Stimulated activated CD8-positive, alpha-beta memory T cell treated with anti-CD3 and anti-CD28 coated beads, Interleukin-4, amount 100 ng/mL, for 1 hour (primary cell): Measurements from ENCODE around the gene TMEM54.

Experiments
- DNase-seq, 2 donors: peaks; one replicate each; pipeline ENCODE4 v3.0.0-alpha.2; 2020; ENCODE audit warnings: low read depth in 2 of 2, low spot score in 1 of 2

Gene TMEM54, protein sequence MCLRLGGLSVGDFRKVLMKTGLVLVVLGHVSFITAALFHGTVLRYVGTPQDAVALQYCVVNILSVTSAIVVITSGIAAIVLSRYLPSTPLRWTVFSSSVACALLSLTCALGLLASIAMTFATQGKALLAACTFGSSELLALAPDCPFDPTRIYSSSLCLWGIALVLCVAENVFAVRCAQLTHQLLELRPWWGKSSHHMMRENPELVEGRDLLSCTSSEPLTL

DNA sequence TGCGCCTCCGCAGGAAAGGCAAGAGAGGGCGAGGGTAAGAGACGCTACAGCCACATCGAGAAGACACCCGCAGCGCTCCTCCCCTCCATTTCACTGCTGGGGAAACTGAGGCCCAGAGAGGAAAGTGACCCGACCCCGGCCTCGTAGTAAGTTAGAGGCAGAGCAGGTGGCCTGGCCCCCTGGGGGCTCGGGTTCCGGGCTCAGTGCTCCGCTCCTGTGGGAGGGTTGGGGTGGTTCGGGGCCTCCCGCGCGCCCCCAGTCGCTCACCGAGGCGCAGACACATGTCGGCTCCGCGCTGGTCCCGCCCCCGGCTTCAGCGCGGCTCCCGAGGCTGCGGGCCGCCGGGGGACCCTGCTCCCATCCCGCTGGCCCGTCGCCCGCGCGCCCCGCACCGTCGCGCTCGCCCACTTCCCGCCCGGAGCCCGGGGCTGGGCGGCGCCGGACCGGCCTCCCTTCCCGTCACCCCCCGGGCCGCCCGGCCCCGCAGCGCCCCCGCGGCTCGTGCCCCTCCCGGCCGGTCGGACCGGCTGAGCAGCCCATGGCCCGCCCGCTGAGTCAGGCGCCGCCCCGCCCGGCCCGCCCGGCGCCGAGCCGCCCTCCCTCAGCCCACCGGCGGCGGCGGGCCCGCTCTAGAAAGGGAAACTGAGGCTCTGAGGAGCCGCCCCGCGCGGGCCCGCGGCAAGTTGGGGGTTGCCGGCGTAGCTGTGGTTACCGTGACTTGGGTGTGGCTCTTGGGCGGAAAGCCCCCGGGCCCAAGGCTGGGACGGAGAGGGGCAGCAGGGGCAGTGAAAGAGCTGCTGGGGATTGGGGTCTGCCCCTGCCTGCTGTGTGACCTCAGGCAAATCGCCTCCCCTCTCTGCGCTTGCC lies at the start of gene TMEM54:
TSS of gene TMEM54 (minus strand) at position 434 of the 867 bp plus-strand sequence. CDS start at position 283, 151 bp downstream.
- no peak for DNase-seq

DNA sequence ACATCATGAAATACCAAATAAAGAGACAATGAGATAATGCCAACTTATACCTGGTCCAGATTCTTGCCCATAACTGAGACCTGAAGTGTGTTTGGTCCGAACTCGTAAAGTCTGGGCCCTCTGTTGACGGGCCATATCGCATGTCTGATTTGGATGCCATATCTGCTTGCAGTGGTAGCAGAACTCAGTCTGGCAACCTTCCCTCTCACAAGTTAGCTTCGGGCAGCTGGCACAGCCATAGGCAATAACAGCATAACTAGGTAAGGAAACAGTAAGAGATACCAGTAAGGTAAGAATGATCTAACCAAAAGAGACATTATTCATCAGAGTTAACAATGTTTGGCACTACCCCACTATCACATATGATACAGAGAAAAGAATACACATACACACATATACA lies 48.3 kb upstream of the TMEM54 start:
- no peak for DNase-seq

DNA sequence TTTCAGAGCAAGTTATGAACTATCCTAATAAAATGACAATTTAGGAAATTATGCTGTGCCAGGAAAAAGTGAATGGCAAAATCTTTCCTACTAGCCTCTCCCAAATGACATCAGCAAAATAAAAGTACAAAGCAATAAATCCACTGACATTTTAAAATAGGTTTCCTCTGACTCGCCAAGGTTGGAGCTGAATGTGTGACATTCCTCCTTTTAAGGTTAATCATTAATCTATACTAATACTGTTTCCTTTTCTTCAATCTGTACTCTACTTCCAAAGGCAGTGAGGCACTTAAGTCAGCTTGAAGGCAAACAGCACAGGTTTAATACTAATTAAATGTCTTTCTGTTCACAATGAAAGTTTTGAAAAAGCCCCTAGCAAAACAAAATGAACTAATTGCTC lies 47.7 kb upstream of the TMEM54 start:
- DNase-seq: no peak

DNA sequence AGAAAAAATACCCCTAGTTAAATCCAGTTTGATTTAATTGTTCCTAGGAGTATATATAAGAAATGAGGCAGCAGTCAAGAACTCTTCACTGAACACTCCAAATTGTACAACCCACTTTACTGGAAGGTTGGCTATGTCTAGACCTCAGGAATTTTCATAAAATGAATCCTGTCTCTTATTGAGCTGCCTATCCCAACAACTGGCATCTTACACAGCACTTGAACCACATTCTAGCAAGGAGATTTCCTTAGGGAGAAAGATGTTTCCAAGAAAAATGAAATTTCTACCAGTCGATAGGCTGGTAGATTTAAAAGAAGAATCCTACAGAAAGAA lies 47.2 kb upstream of the TMEM54 start:
- DNase-seq: no peak

DNA sequence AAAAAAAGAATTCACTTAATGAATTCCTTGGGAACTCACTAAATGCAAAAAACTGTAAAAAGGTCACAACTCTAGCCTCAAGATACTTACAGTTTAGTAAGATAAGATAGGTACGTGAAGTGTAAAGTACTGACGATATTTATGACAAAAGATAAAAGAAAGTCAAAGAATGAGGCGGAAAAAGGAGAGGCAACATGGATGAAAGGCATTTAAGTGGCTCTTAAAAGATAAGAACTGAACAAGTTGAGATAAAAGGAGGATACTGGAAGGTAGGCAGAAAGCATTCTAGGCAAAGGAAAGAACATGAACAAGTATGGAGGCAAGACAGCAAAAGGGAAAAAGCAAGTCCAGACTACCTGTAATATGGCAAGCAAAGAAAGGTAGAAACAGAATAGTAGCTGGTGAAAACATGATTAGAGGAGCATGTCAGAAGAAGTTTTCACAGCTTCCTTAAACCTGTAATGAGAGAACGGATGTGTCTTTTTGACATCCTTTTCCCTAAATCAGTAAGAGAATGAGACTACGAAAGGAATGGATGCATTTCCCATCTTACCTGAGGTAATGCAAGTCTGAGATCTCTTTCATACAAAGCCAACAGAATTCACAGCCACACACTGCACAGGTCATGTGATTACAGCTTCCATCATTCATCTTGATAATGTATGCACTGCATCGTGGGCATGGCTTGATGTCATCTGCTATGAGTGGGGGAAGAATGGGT lies 46.6 kb upstream of the TMEM54 start:
- DNase-seq: no peak

DNA sequence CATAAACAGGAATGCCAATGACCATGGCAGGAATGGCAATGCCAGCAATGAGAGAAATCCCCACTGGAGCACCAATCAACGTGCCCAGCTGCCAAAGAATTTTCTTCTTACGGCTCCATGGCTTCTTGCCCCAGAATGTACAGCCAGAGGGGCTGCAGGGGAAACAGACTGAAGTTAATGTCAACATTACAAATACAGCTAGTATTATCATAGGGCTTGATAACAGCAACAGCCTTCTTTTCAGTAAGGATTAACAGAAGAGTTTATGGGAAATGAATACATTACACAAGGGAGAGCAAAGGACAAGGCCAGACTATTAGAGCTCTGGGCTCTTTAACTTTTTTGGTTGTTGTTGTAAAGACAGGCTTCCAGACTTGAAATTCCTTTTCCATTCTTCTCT lies 45.2 kb upstream of the TMEM54 start:
- no peak for DNase-seq

DNA sequence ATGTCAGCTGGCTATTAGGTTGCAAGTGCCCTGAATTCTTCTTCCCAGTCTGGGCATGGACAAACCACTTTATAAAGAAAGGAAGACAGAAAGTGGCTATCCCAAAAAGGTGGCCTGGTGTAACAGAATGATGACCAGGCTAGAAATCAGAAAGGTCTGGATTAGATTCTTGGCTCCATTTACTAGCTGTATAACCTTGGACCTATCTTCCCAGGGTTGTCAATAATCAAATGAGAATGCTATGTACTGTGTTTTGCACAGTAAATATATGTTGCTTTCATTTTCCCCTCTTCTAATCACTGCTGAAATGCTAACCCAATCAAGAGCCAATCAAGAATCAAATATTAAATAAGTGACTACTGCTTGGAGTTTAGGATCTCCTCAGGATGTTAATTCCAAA lies 43.0 kb upstream of the TMEM54 start:
- DNase-seq: no peak

DNA sequence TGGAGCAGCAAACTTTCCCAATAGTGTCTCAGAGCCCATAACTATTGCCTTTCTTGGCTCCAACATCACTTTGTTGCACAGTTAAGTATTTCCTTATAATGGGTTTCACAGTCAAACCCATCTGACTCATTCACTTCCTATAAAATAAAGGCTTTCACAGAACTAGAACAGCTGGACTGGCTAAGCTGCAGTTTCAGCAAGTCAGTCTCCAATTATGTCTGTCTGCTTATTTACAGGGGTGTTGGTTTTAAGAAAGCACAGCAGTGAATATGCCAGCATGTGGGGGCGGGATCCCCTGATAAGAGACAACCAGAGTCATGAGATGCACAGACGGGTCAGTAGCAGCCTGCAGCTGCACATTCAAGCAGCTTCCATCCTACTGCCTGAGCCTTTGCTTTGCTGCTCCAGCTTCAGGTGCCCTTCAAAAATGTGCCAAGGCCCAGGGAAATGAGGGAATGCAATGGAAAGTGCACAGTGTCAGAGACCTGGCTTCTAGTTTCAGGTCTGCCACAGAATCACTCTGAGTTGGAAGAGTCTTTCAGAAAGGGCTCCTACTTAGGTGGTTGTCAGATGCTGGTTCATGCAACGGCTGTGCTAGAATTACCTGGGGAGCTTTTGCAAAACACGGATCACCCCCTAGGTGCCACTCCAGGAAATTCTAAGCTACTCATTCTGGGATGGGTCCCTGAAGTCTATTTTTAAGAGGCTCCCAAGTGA lies 38.6 kb upstream of the TMEM54 start:
- no peak for DNase-seq

DNA sequence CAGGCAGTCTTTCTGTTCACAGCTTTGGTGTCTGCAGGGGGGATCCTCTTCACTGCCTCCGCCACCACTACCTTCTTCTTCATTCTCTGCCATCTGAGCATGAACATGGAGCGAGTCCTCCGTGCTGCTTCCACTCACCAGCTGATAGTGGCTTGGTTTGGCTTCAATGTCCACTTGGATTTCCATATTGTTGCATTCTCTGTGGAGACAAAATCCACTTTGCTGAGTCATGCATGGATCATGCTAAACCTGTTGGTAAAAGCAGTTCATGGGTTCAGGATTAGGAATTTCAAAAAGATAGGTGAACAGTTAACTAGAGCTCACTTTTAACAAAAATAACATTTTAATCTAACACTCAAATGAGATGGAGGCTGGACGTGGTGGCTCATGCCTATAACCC lies 35.9 kb upstream of the TMEM54 start:
- DNase-seq: no peak

DNA sequence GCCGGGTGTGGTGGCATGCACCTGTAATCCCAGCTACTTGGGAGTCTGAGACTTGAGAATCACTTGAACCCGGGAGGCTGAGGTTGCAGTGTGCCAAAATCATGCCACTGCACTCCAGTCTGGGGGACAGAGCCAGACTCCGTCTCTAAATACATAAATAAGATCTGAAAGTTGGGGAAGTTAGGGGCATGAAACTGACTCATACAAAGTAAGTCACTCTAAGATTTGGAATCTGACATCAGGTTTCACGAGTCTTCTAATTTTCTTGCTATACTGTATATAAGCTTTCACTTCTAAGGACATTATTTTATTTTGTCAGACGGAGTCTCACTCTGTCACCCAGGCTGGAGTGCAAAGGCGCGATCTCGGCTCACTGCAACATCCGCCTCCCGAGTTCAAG lies 33.3 kb upstream of the TMEM54 start:
- DNase-seq: no peak

DNA sequence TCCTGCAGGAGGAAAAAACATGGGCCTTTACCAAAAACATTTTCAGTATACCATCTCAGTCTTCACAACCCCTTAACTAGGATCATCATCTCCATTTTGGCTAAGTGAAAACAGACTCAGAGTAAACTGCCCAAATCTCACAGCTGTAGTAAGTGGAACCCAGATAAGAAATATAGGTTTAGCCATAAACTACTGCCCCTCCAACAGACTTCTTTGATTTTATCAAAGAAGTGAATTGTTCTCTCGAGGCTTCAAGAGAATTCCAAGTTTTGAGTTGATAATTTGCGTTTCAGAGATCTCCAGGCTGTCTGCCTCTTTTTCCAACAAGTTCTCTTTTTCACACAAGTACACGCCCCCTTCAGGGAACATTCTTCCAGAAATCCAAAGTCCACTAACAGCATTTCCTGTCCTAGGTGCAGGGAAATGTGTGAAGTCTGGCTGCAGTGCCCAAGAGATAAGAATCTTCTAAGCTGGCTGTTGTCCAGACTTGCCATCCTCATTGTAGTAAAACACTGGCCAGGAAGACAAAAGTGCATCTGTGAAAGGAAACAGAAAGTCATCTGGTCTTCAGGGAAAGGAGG lies 32.6 kb upstream of the TMEM54 start:
- no peak for DNase-seq

DNA sequence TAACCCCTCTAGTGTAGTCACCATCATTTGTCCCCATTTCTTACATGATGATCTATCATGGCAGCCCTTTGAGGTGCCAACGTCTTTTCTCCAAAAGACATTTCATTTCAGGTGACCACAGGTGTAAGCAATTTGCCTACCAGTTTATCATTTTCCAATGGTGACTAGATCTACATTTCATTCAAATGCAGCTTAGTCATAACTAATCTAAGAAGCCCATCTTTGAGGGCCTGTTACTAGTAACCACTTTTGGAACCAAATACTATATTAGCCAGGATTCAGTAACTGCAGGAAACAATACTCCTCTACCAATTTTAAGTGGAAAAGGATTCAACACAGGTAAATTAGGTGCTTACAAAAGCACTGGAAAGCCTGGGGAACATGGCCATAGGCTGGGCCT lies 30.6 kb upstream of the TMEM54 start:
- DNase-seq: no peak

DNA sequence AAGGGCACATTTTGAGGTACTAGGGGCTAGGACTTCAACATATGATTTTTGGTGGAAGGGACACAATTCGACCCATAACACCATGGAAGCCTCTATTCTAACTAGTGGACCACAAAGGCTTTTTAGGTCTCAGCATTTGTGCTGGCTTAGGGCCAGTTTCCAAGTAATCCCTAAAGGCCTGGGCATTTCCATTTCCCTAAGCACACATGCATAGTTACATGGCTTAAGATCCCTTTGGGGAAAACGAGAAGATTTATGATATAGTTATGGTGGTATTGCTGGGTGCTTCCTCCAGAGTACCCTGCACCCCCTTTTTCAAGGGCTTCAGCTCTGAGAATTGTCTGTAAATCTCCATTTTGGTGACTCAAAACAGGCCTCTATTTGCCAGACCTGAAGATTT lies 28.2 kb upstream of the TMEM54 start:
- DNase-seq: no peak

DNA sequence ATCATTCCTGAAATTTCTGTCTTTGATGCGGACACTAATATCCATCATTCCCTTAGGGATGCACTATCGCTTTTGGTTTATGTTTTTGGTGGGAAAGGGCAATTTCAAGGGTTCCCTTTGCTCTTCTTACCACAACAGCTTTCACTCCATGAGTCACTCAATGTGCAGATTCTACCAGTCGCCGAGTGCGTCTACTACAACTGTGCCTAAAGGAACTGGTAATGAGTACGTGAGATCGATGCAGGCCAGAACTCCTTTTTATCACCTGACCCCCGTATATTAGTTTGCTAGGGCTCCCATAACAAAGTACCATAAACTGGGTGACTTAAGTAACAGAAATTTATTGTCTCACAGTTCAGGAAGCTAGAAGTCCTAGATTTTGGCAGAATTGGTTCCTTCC lies 27.5 kb upstream of the TMEM54 start:
- no peak for DNase-seq

DNA sequence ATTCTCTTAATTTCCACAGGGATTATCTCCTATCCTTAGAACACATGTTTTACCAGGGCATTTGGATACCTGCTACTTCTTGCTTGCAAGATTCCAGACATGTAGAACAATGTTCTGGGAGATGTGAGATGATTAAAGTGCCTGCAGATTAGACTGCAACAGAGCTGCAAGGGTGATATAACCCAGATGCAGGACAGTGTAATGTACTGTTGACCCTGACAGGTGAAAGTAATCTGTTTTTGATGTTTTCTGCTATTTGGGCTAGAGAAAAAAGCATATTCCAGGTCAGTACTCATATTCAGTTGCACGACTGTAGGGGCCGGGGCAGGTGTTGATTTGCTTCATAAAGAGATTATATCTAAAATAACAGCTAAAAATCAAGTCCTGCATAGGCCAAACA lies 27.1 kb upstream of the TMEM54 start:
- no peak for DNase-seq

DNA sequence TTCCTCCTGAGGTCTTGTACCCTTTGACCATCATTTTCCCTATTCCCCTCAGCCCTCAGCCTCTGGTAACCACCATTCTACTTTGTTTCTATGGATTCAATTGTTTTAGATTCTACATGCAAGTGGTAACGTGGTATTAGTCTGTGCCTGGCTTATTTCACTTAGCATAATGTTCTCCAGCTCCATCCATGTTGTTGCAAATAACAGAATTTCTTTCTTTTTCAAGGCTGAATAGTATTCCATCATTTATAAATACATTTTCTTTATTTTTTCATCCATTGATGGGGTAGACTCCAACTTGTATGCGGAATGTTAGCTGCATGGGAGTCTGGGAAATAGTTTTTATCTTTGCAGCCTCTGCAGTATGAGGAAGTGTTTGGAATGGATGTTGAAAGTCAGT lies 26.3 kb upstream of the TMEM54 start:
- no peak for DNase-seq

DNA sequence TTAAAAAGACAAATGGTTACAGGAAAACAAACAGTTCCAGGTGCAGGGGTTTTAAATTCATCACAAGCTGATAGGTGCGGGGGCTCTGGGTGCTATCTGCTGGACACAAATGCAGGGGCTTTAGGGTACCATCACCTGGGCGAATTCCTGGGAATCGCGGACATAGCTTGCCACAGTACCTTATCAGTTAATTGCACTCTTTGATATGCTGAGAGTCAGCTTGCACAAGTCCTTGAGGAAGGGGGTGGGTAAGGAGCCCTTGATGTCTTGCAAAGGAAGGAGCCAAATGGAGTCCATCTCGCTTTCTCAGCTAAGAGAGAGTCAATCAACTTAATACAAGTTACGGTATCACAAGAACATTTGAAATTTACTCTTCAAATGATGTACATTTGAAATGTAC lies 25.4 kb upstream of the TMEM54 start:
- DNase-seq: no peak

DNA sequence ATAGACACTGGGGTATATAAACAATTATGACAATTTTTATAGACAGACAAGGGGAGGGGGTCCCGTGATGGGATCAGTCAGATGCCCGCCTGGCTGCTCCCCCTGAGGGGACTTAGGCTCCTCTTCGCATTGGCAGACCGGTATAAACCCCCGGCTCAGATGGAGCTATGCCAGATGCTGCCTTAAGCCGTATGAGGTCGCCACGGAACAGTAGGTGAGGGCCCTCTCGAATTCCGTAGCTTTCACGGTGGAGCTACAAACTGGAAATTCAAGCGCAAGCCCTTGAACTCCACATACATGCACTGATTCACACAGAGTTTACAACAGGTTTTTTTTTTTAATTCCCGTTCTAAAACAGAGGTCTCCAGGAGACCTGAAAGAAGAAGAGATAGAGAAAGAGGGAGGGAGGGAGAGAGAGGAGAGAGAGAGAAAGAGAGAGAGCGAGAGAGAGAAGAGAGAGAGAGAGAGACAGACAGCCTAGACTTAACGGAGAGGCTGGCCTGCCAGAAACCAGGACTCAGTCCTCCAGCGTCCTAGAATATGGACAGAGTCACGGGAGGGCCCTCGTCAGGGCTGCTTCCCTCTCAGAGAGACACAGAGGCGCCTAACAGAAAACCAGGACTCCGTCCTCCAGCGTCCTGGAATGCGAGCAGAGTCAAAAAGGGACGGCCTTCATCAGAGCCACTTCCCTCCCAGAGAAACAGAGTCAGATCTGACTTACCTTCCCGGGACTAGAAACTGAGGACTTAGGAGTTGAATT lies 24.4 kb upstream of the TMEM54 start:
- DNase-seq: no peak

DNA sequence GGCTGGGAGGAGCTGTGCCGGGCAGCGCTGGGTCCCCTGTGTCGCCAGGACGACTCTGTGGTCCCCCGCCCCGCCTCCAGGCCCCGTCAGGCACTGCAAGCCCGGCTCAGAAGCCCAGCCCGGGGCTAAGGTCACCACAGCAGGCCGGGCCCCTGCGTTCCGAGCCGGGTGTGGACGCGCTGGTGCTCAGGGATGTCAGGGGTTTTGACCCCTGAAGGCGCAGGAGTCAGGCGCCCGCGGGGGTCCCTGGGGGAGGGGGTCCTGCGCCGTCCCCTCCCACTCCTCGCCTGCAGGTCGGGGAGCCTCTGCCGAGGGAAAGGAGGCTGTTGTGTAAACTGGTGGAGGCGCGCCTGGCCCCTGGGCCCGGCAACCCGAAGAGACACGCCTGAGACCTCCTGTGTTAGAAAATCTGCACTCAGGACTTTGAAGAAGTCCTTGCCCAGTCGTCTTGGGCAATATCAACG lies 23.7 kb upstream of the TMEM54 start:
- DNase-seq: no peak

DNA sequence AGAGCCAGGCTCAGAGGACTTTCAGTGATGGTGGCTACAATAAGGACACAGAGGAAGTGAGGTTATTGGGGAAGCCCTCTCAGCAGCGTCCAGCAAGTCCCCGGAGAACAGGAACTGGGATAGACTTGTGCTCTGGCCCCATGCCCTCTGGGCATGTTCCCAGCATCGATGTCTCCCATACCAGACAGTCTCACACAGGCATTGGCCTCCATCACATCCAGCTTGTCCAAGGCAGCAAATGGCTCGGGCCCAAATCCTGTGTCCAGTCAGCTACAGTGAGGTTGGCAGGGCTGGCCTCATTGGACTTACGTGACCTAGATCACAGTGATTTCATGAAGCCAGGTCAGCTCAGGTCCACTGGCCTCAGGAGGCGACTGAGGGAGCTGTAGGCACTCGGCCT lies 19.6 kb upstream of the TMEM54 start:
- DNase-seq: no peak
